ENCODE measurements around the gene REM2. TPM values are rescaled to one million over a fixed set of nuclear protein-coding genes. Genes with fewer than 3 reads are reported as not detected.

The REM2 gene, protein sequence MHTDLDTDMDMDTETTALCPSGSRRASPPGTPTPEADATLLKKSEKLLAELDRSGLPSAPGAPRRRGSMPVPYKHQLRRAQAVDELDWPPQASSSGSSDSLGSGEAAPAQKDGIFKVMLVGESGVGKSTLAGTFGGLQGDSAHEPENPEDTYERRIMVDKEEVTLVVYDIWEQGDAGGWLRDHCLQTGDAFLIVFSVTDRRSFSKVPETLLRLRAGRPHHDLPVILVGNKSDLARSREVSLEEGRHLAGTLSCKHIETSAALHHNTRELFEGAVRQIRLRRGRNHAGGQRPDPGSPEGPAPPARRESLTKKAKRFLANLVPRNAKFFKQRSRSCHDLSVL
- 0.10 TPM for polyA plus RNA-seq (2013, experiment 1 of 2)
- polyA plus RNA-seq (2013, experiment 2 of 2), result 0.10 TPM

DNA sequence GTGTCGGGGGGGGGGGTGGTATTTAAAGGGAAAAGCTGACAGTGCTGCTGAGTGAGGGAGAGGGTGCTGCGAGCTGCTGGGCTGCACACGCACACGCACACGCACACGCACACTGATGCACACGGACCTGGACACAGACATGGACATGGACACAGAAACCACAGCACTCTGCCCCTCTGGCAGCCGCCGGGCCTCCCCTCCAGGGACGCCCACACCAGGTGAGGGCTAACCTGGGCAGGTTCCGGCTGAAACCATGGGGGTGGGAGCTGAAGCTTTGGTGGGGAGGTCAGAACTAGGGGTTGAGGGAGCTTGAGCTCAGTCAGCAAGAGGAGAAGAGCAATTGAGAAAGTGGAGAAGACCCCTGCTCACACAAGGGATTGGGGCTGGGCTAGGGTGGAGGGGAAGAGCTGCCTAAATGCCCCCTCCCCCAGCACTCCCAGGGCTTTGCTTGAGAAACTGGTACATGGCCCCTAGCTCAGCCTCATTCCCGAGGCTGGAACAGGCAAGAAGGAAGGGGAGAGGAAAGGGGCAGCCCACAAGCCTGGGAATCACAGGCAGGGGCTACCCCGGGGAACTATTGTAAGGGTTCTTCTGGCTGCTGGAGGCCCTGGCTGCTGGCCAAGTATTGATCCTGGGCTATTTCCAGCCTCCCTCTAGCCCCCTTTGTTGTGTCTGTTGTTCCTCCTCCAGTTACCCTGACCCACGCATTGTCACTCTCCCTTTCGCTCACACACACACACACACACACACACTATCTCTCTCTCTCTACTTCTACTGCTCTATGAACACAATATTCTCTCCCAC lies at the start of gene REM2:
REM2 (plus strand) TSS at position 50 of the 804 bp plus-strand sequence; CDS start at position 116, 66 bp downstream.
- H3K9ac ChIP-seq (ENCODE audit: low read length), result peak within 1 kb of the TSS; percentile 46
- peaks cover 4% of the 10 kb centered on the region for H3K79me1 ChIP-seq (replicated peaks; ENCODE audit: low read length, poor library complexity, severe bottlenecking)
- peak within 1 kb of the TSS; percentile 15 for H2AK5ac ChIP-seq (ENCODE audit: low read length, severe bottlenecking)
- no peak within 1 kb of the TSS for H2BK5ac ChIP-seq (ENCODE audit: low read depth, low read length, poor library complexity, severe bottlenecking)
- H2BK15ac ChIP-seq (ENCODE audit: low read depth, poor library complexity, severe bottlenecking), result no peak within 1 kb of the TSS
- no peak within 1 kb of the TSS for H3K14ac ChIP-seq (ENCODE audit: low read length in 2 of 2)
- no peak within 1 kb of the TSS for H2BK12ac ChIP-seq (ENCODE audit: low read length in 2 of 2)
- WGBS, result 55% methylated on average over 15 of the region's 15 CpGs
- H3K4me2 ChIP-seq (ENCODE audit: low read length, poor library complexity, severe bottlenecking), result no peak within 1 kb of the TSS
- H3K27ac ChIP-seq (ENCODE audit: low read length, poor library complexity, severe bottlenecking), result no peak within 1 kb of the TSS
- H3K4ac ChIP-seq (ENCODE audit: low read depth in 1 of 2, low read length in 2 of 2), result no peak within 1 kb of the TSS
- H3K18ac ChIP-seq (ENCODE audit: low read depth in 1 of 2, low read length in 2 of 2), result peak within 1 kb of the TSS in 1 of 2 experiments; percentile 49
- peaks cover 23% of the 10 kb centered on the region for H3K4me1 ChIP-seq (ENCODE audit: control insufficient read depth, insufficient read depth, low read depth, low read length)
- no peak within 1 kb of the TSS for H3K4me3 ChIP-seq (ENCODE audit: insufficient read depth in 1 of 2, low read depth in 1 of 2, low read length in 2 of 2)
- no peak within 1 kb of the TSS for H2AFZ ChIP-seq (ENCODE audit: low read depth, low read length)
- peaks cover 0 to 20% of the 10 kb centered on the region in 2 experiments for H3K27me3 ChIP-seq (ENCODE audit: control insufficient read depth in 1 of 2, insufficient read depth in 1 of 2, low read length in 2 of 2)
- H4K91ac ChIP-seq (ENCODE audit: low read length), result peak within 1 kb of the TSS; percentile 36
- no peak within 1 kb of the TSS for H3K23ac ChIP-seq (ENCODE audit: low read length in 2 of 2)
- peak within 1 kb of the TSS; percentile 8 for H4K8ac ChIP-seq (ENCODE audit: low read length)
- no peaks in the 10 kb centered on the region for H3K9me3 ChIP-seq (ENCODE audit: control insufficient read depth, low read length)
- no peak for DNase-seq
- no peak within 1 kb of the TSS for H2BK120ac ChIP-seq (ENCODE audit: low read depth, low read length)
- peaks cover 15 to 20% of the 10 kb centered on the region in 2 experiments for H3K36me3 ChIP-seq (ENCODE audit: control insufficient read depth in 1 of 2, insufficient read depth in 2 of 2, low read depth in 1 of 2, low read length in 2 of 2)

DNA sequence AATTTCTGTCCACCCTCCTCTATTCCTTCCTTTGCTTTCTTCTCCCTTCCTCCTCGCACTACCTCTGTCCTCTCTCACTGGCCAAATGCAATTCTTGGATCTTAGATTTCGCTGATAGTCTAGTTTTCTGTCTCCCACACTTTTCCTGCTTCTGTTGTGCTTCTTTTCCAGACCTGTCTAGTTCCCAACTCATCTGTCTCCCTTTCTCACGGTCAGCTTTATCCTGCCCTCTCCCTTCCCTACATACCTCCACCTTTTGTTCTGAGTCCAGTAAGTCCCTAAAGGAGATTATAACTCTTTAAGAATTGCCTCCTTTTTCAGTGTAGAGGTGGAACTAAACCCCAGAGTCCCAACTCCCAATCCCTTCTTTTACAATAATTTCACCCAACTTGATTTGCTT lies 47.5 kb upstream of the REM2 start:
- H3K79me1 ChIP-seq (replicated peaks; ENCODE audit: low read length, poor library complexity, severe bottlenecking), result peaks cover 4% of the 10 kb centered on the region
- no peak overlapping the region for H2BK120ac ChIP-seq (ENCODE audit: low read depth, low read length)
- H2BK15ac ChIP-seq (ENCODE audit: low read depth, poor library complexity, severe bottlenecking), result no peak overlapping the region
- no peak overlapping the region for H2AFZ ChIP-seq (ENCODE audit: low read depth, low read length)
- no peak overlapping the region for H4K8ac ChIP-seq (ENCODE audit: low read length)
- DNase-seq, result no peak
- 94% methylated on average over 3 of the region's 3 CpGs for WGBS
- peak overlapping the region; percentile 68 for H3K27ac ChIP-seq (ENCODE audit: low read length, poor library complexity, severe bottlenecking)
- H2BK12ac ChIP-seq (ENCODE audit: low read length in 2 of 2), result peak overlapping the region in 1 of 2 experiments; percentile 38
- H3K9ac ChIP-seq (ENCODE audit: low read length), result peak overlapping the region; percentile 100
- no peak overlapping the region for H3K4me3 ChIP-seq (ENCODE audit: insufficient read depth in 1 of 2, low read depth in 1 of 2, low read length in 2 of 2)
- H4K91ac ChIP-seq (ENCODE audit: low read length), result no peak overlapping the region
- peaks cover 16% of the 10 kb centered on the region for H3K4me1 ChIP-seq (ENCODE audit: control insufficient read depth, insufficient read depth, low read depth, low read length)
- peaks cover 24 to 56% of the 10 kb centered on the region in 2 experiments for H3K36me3 ChIP-seq (ENCODE audit: control insufficient read depth in 1 of 2, insufficient read depth in 2 of 2, low read depth in 1 of 2, low read length in 2 of 2)
- H3K14ac ChIP-seq (ENCODE audit: low read length in 2 of 2), result no peak overlapping the region
- H3K18ac ChIP-seq (ENCODE audit: low read depth in 1 of 2, low read length in 2 of 2), result no peak overlapping the region
- no peak overlapping the region for H3K4me2 ChIP-seq (ENCODE audit: low read length, poor library complexity, severe bottlenecking)
- H2AK5ac ChIP-seq (ENCODE audit: low read length, severe bottlenecking), result peak overlapping the region; percentile 94
- no peak overlapping the region for H3K4ac ChIP-seq (ENCODE audit: low read depth in 1 of 2, low read length in 2 of 2)
- H3K9me3 ChIP-seq (ENCODE audit: control insufficient read depth, low read length), result no peaks in the 10 kb centered on the region
- H2BK5ac ChIP-seq (ENCODE audit: low read depth, low read length, poor library complexity, severe bottlenecking), result no peak overlapping the region
- no peak overlapping the region for H3K23ac ChIP-seq (ENCODE audit: low read length in 2 of 2)
- H3K27me3 ChIP-seq (ENCODE audit: control insufficient read depth in 1 of 2, insufficient read depth in 1 of 2, low read length in 2 of 2), result no peaks in the 10 kb centered on the region

DNA sequence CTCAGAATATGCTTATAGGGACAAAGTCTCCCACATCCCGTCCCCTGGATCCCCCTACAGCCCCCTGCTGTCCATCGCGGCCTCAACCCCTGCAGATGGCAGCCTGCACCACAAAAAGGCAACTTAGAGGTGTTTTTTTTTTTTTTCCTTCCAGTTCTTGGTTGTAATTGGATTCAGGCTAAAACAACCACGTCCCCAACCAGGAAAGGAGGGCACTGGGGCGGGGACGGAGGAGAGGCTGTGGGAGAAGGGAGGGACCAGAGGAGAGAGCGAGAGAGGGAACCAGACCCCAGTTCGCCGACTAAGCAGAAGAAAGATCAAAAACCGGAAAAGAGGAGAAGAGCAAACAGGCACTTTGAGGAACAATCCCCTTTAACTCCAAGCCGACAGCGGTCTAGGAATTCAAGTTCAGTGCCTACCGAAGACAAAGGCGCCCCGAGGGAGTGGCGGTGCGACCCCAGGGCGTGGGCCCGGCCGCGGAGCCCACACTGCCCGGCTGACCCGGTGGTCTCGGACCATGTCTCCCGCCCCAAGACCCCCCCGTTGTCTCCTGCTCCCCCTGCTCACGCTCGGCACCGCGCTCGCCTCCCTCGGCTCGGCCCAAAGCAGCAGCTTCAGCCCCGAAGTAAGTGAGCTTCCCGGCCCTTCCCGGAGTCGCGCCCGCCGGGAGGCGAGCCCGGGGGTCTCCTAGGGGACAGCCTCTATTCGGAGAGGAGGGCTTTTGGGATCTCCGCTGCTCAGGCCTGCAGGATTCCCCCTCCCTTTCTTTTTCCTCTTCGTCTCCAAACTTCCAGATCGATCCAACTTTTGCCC lies 46.5 kb upstream of the REM2 start, which contains the start of gene MMP14:
MMP14 (plus strand) TSS at position 285 of the 813 bp plus-strand sequence; CDS start at position 518, 233 bp downstream.
- under 1% methylated on average over 41 of the region's 46 CpGs for WGBS

More for the DNA sequence above, 46.5 kb upstream of the REM2 start, which contains the start of gene MMP14:
- Histone ChIP-seq H3K9me3 (ENCODE audit: control insufficient read depth, low read length) (no peaks in the 10 kb centered on the region), H3K27me3 (ENCODE audit: control insufficient read depth in 1 of 2, insufficient read depth in 1 of 2, low read length in 2 of 2) (no peaks in the 10 kb centered on the region), H3K27ac (ENCODE audit: low read length, poor library complexity, severe bottlenecking) (peak within 1 kb of the TSS; percentile 90), H3K4ac (ENCODE audit: low read depth in 1 of 2, low read length in 2 of 2) (peak within 1 kb of the TSS; percentile 94 to 95), H3K4me3 (ENCODE audit: insufficient read depth in 1 of 2, low read depth in 1 of 2, low read length in 2 of 2) (peak within 1 kb of the TSS; percentile 89 to 96), H2BK12ac (ENCODE audit: low read length in 2 of 2) (peak within 1 kb of the TSS; percentile 44 to 59), H4K8ac (ENCODE audit: low read length) (peak within 1 kb of the TSS; percentile 93), H3K79me1 (replicated peaks; ENCODE audit: low read length, poor library complexity, severe bottlenecking) (peaks cover 4% of the 10 kb centered on the region), H2AK5ac (ENCODE audit: low read length, severe bottlenecking) (peak within 1 kb of the TSS; percentile 94), H3K9ac (ENCODE audit: low read length) (peak within 1 kb of the TSS; percentile 100), H3K14ac (ENCODE audit: low read length in 2 of 2) (peak within 1 kb of the TSS; percentile 69 to 93), H2BK5ac (ENCODE audit: low read depth, low read length, poor library complexity, severe bottlenecking) (peak within 1 kb of the TSS; percentile 96), H2BK120ac (ENCODE audit: low read depth, low read length) (peak within 1 kb of the TSS; percentile 93), H2BK15ac (ENCODE audit: low read depth, poor library complexity, severe bottlenecking) (peak within 1 kb of the TSS; percentile 89), H4K91ac (ENCODE audit: low read length) (peak within 1 kb of the TSS; percentile 94), H3K36me3 (ENCODE audit: control insufficient read depth in 1 of 2, insufficient read depth in 2 of 2, low read depth in 1 of 2, low read length in 2 of 2) (peaks cover 34 to 62% of the 10 kb centered on the region in 2 experiments), H3K4me1 (ENCODE audit: control insufficient read depth, insufficient read depth, low read depth, low read length) (peaks cover 18% of the 10 kb centered on the region), H3K18ac (ENCODE audit: low read depth in 1 of 2, low read length in 2 of 2) (peak within 1 kb of the TSS; percentile 95 to 98), H3K23ac (ENCODE audit: low read length in 2 of 2) (peak within 1 kb of the TSS; percentile 64 to 91), H3K4me2 (ENCODE audit: low read length, poor library complexity, severe bottlenecking) (peak within 1 kb of the TSS; percentile 82), H2AFZ (ENCODE audit: low read depth, low read length) (no peak within 1 kb of the TSS)
- peak; percentile 92 for DNase-seq
